ENCODE measurements around the gene CELF3. TPM values are rescaled to one million over a fixed set of nuclear protein-coding genes. Genes with fewer than 3 reads are reported as not detected.

CELF3 gene
- total RNA-seq, 2 experiments from 2014 or later = not detected

GRCh38 chr1:151718666-151719065, 2.1 kb upstream of the CELF3 start:
- Mint-ChIP-seq H3K27me3 (peaks cover 57% of the 10 kb centered on the region), H3K27ac (no peak overlapping the region), H3K4me1 (ENCODE audit: low read depth) (peaks cover 26% of the 10 kb centered on the region), H3K9me3 (no peaks in the 10 kb centered on the region), H3K36me3 (no peaks in the 10 kb centered on the region), H3K4me3 (no peak overlapping the region)
- DNase-seq = no peak
- intact Hi-C loops (cut with micrococcal nuclease) = no loop called here
- ChIA-PET CTCF (no interaction called here), POLR2A (interaction anchor here (0.6 kb wide), 1 partner anchor 31 kb away, joined by 4 read pairs; no protein-coding TSS in a partner anchor)

- ChIA-PET CTCF (no interaction called here), POLR2A (interaction anchor here (0.6 kb wide), 1 partner anchor 31 kb away, joined by 4 read pairs; no protein-coding TSS in a partner anchor)
- Mint-ChIP-seq H3K9me3 (no peaks in the 10 kb centered on the region), H3K4me3 (no peak overlapping the region), H3K27me3 (peaks cover 58% of the 10 kb centered on the region), H3K4me1 (ENCODE audit: low read depth) (peaks cover 26% of the 10 kb centered on the region), H3K27ac (no peak overlapping the region), H3K36me3 (no peaks in the 10 kb centered on the region)
- no peak for DNase-seq
- intact Hi-C loops (cut with micrococcal nuclease) = no loop called here
Measured at GRCh38 chr1:151718011-151718431, 1.4 kb upstream of the CELF3 start.

- Mint-ChIP-seq H3K4me1 (ENCODE audit: low read depth) (peaks cover 20% of the 10 kb centered on the region), H3K27ac (no peak overlapping the region), H3K4me3 (no peak overlapping the region), H3K27me3 (peaks cover 55% of the 10 kb centered on the region), H3K9me3 (no peaks in the 10 kb centered on the region), H3K36me3 (no peaks in the 10 kb centered on the region)
- POLR2A ChIA-PET = no interaction called here
- CTCF ChIA-PET = interaction anchor here (1.0 kb wide), 1 partner anchor 285 kb away, joined by 3 read pairs; no protein-coding TSS in a partner anchor
- no peak for DNase-seq
- intact Hi-C loops (cut with micrococcal nuclease) = no loop called here
Measured at GRCh38 chr1:151716405-151716762, 219 bp downstream of the CELF3 start.

- peak; percentile 17 for DNase-seq
- H3K27ac Mint-ChIP-seq = no peak overlapping the region
- H3K4me1 Mint-ChIP-seq (ENCODE audit: low read depth) = peaks cover 18% of the 10 kb centered on the region
- ChIA-PET CTCF (interaction anchor here (0.7 to 1.0 kb wide), 2 partner anchors 121 to 286 kb away, joined by 3 read pairs; no protein-coding TSS in a partner anchor), POLR2A (no interaction called here)
- no peaks in the 10 kb centered on the region for H3K36me3 Mint-ChIP-seq
- no peak overlapping the region for H3K4me3 Mint-ChIP-seq
- intact Hi-C loops (cut with micrococcal nuclease) = no loop called here
- peaks cover 55% of the 10 kb centered on the region for H3K27me3 Mint-ChIP-seq
- H3K9me3 Mint-ChIP-seq = no peaks in the 10 kb centered on the region
Measured at GRCh38 chr1:151715726-151716404, 738 bp downstream of the CELF3 start.

GRCh38 chr1:151714820-151715725, 1.5 kb downstream of the CELF3 start:
- peaks cover 11% of the 10 kb centered on the region for H3K4me1 Mint-ChIP-seq (ENCODE audit: low read depth)
- H3K9me3 Mint-ChIP-seq = no peaks in the 10 kb centered on the region
- no peak overlapping the region for H3K27ac Mint-ChIP-seq
- intact Hi-C loops (cut with micrococcal nuclease) = no loop called here
- H3K36me3 Mint-ChIP-seq = no peaks in the 10 kb centered on the region
- CTCF ChIA-PET = interaction anchor here (0.7 kb wide), 1 partner anchor 121 kb away, joined by 3 read pairs; no protein-coding TSS in a partner anchor
- no peak overlapping the region for H3K4me3 Mint-ChIP-seq
- DNase-seq = no peak
- H3K27me3 Mint-ChIP-seq = peaks cover 48% of the 10 kb centered on the region
- POLR2A ChIA-PET = no interaction called here

- Mint-ChIP-seq H3K27ac (no peak overlapping the region), H3K4me3 (no peak overlapping the region), H3K9me3 (no peaks in the 10 kb centered on the region), H3K27me3 (peaks cover 41% of the 10 kb centered on the region), H3K4me1 (ENCODE audit: low read depth) (peaks cover 10% of the 10 kb centered on the region), H3K36me3 (no peaks in the 10 kb centered on the region)
- DNase-seq = no peak
- POLR2A ChIA-PET = no interaction called here
- intact Hi-C loops (cut with micrococcal nuclease) = no loop called here
- CTCF ChIA-PET = no interaction called here
Measured at GRCh38 chr1:151713874-151714273, 2.7 kb downstream of the CELF3 start.

- POLR2A ChIA-PET = no interaction called here
- CTCF ChIA-PET = interaction anchor here (1.3 kb wide), 1 partner anchor 119 kb away, joined by 4 read pairs; no protein-coding TSS in a partner anchor
- H3K27me3 Mint-ChIP-seq = peaks cover 35% of the 10 kb centered on the region
- intact Hi-C loops (cut with micrococcal nuclease) = no loop called here
- H3K4me3 Mint-ChIP-seq = no peak overlapping the region
- no peak for DNase-seq
- no peaks in the 10 kb centered on the region for H3K36me3 Mint-ChIP-seq
- no peak overlapping the region for H3K27ac Mint-ChIP-seq
- H3K9me3 Mint-ChIP-seq = no peaks in the 10 kb centered on the region
- peaks cover 10% of the 10 kb centered on the region for H3K4me1 Mint-ChIP-seq (ENCODE audit: low read depth)
Measured at GRCh38 chr1:151713044-151713443, 3.6 kb downstream of the CELF3 start.

GRCh38 chr1:151711951-151712350, 4.7 kb downstream of the CELF3 start:
- Mint-ChIP-seq H3K36me3 (no peaks in the 10 kb centered on the region), H3K4me3 (no peak overlapping the region), H3K27me3 (peaks cover 25% of the 10 kb centered on the region), H3K4me1 (ENCODE audit: low read depth) (peaks cover 6% of the 10 kb centered on the region), H3K9me3 (no peaks in the 10 kb centered on the region), H3K27ac (no peak overlapping the region)
- DNase-seq = no peak
- intact Hi-C loops (cut with micrococcal nuclease) = no loop called here
- ChIA-PET POLR2A (no interaction called here), CTCF (no interaction called here)

- no peak for DNase-seq
- H3K4me1 Mint-ChIP-seq (ENCODE audit: low read depth) = peaks cover 7% of the 10 kb centered on the region
- intact Hi-C loops (cut with micrococcal nuclease) = no loop called here
- ChIA-PET CTCF (interaction anchor here (0.8 kb wide), 1 partner anchor 117 kb away, joined by 3 read pairs; no protein-coding TSS in a partner anchor), POLR2A (no interaction called here)
- H3K27me3 Mint-ChIP-seq = peaks cover 22% of the 10 kb centered on the region
- no peak overlapping the region for H3K27ac Mint-ChIP-seq
- H3K4me3 Mint-ChIP-seq = no peak overlapping the region
- H3K9me3 Mint-ChIP-seq = no peaks in the 10 kb centered on the region
- no peaks in the 10 kb centered on the region for H3K36me3 Mint-ChIP-seq
Measured at GRCh38 chr1:151711044-151711800, 5.4 kb downstream of the CELF3 start.

GRCh38 chr1:151710187-151710840, 6.3 kb downstream of the CELF3 start:
- Mint-ChIP-seq H3K4me3 (no peak overlapping the region), H3K27ac (no peak overlapping the region), H3K27me3 (peaks cover 13% of the 10 kb centered on the region), H3K36me3 (no peaks in the 10 kb centered on the region), H3K9me3 (no peaks in the 10 kb centered on the region), H3K4me1 (ENCODE audit: low read depth) (peaks cover 5% of the 10 kb centered on the region)
- intact Hi-C loops (cut with micrococcal nuclease) = no loop called here
- DNase-seq = peak; percentile 59
- POLR2A ChIA-PET = no interaction called here
- CTCF ChIA-PET = interaction anchor here (0.8 kb wide), 1 partner anchor 116 kb away, joined by 3 read pairs; no protein-coding TSS in a partner anchor

- Mint-ChIP-seq H3K27me3 (peaks cover 2% of the 10 kb centered on the region), H3K36me3 (no peaks in the 10 kb centered on the region), H3K4me1 (ENCODE audit: low read depth) (peaks cover 5% of the 10 kb centered on the region), H3K9me3 (no peaks in the 10 kb centered on the region), H3K27ac (no peak overlapping the region), H3K4me3 (no peak overlapping the region)
- ChIA-PET POLR2A (no interaction called here), CTCF (no interaction called here)
- DNase-seq = no peak
- intact Hi-C loops (cut with micrococcal nuclease) = no loop called here
Measured at GRCh38 chr1:151708891-151709290, 7.7 kb downstream of the CELF3 start.

All from activated CD4-positive, alpha-beta memory T cell treated with anti-CD3 and anti-CD28 coated beads for 36 hours (primary cell).